ENCODE measurements around the gene GAS6. TPM values are rescaled to one million over a fixed set of nuclear protein-coding genes. Genes with fewer than 3 reads are reported as not detected.

Gene GAS6
- total RNA-seq, 4 donors from 2014 or later, result 132 to 392 (median 217) TPM

- Histone ChIP-seq H3K27me3 (no peaks in the 10 kb centered on the region), H3K4me3 (no peak overlapping the region), H3K9me3 (no peaks in the 10 kb centered on the region), H3K4me1 (peaks cover 8 to 91% (median 64%) of the 10 kb centered on the region in 3 donors), H3K36me3 (no peaks in the 10 kb centered on the region), H3K27ac (peak overlapping the region in 3 of 4 donors; percentile 73 to 80 (median 76))
- ATAC-seq, result no peak
- TF ChIP-seq CTCF (IDR thresholded peaks at IDR 0.05) (no peak), POLR2A (IDR thresholded peaks at IDR 0.05) (peak in 1 of 2 donors; percentile 4), EP300 (IDR thresholded peaks at IDR 0.05) (no peak), POLR2AphosphoS5 (IDR thresholded peaks at IDR 0.05) (no peak)
- 13 to 31% methylated on average over 6 to 8 of the region's 11 CpGs for WGBS, 2 donors (ENCODE audit: low coverage in 1 of 2)
Measured at GRCh38 chr13:113853518-113854237, 10.2 kb downstream of the GAS6 start.

- ATAC-seq, result no peak
- 43 to 74% methylated on average over 2 to 7 of the region's 22 CpGs for WGBS, 2 donors (ENCODE audit: low coverage in 1 of 2)
- Histone ChIP-seq H3K36me3 (no peaks in the 10 kb centered on the region), H3K4me1 (peaks cover 8 to 91% (median 67%) of the 10 kb centered on the region in 3 donors), H3K27me3 (no peaks in the 10 kb centered on the region), H3K9me3 (no peaks in the 10 kb centered on the region), H3K27ac (peak overlapping the region in 3 of 4 donors; percentile 73 to 80 (median 76)), H3K4me3 (no peak overlapping the region)
- no peak for TF ChIP-seq POLR2AphosphoS5 (IDR thresholded peaks at IDR 0.05)
- no peak for TF ChIP-seq EP300 (IDR thresholded peaks at IDR 0.05)
- no peak for TF ChIP-seq CTCF (IDR thresholded peaks at IDR 0.05)
- no peak for TF ChIP-seq POLR2A (IDR thresholded peaks at IDR 0.05)
Measured at GRCh38 chr13:113852536-113853517, 11.0 kb downstream of the GAS6 start.

DNA sequence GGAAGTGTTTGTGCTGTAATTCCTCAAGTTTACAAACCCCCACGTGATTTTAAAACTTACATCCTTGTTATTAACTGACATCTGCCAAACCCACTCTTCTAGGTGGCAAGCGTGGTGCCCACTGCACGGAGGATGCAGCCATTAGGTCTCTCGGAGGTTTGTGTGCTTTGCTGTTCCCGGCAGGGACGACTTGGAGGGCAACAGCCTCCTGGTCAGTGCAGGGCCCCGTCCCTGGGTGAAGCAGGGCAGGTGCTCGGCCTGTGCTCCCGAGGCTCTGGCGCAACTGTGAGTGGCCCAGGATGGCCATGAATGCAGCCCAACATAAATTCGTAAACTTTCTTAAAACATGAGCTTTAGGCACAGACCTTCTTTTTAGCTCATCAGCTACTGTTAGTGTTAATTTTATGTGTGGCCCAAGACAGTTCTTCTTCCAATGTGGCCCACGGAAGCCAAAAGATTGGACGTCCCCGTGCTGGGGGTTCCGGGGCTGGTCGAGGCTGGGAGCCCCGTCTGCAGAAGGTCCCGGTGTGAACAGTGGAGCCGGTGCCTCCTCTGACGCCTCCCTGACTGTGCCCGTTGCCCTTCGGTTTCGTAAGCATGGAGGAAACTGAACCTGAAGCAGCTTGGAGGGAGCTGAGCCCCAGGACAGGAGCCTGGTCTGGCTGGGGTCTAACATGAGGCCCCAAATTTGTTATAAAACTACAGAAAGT lies 11.9 kb downstream of the GAS6 start:
- ATAC-seq, result no peak
- H3K36me3 ChIP-seq, result peaks cover 0 to 3% of the 10 kb centered on the region in 2 donors
- peaks cover 8 to 91% (median 61%) of the 10 kb centered on the region in 3 donors for H3K4me1 ChIP-seq
- H3K27ac ChIP-seq, result peak overlapping the region in 3 of 4 donors; percentile 73 to 80 (median 76)
- no peaks in the 10 kb centered on the region for H3K9me3 ChIP-seq
- no peaks in the 10 kb centered on the region for H3K27me3 ChIP-seq
- TF ChIP-seq POLR2AphosphoS5 (IDR thresholded peaks at IDR 0.05) (no peak), POLR2A (IDR thresholded peaks at IDR 0.05) (no peak), EP300 (IDR thresholded peaks at IDR 0.05) (no peak), CTCF (IDR thresholded peaks at IDR 0.05) (no peak)
- H3K4me3 ChIP-seq, result no peak overlapping the region
- 55 to 76% methylated on average over 10 to 15 of the region's 23 CpGs for WGBS, 2 donors (ENCODE audit: low coverage in 1 of 2)

DNA sequence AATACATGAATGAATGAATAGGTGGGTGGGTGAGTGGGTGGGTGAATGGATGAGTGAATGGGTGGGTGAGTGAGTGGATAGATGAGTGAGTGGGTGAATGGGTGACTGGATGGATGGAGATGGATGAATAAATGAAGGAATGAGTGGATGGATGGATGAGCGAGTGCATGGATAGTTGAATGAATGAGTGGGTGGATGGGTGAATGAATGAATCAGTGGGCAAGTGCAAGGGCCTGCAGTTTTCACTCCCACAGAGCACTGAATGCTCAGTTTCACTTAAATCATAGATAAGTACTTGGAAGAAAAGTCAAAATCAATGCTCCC lies 12.4 kb downstream of the GAS6 start:
- no peak for ATAC-seq
- WGBS, 2 donors (ENCODE audit: low coverage in 1 of 2), result 83 to 100% methylated on average over 1 of the region's 1 CpG
- peak overlapping the region in 3 of 4 donors; percentile 73 to 80 (median 76) for H3K27ac ChIP-seq
- no peaks in the 10 kb centered on the region for H3K9me3 ChIP-seq
- H3K4me1 ChIP-seq, result peaks cover 8 to 91% (median 55%) of the 10 kb centered on the region in 3 donors
- H3K4me3 ChIP-seq, result no peak overlapping the region
- H3K27me3 ChIP-seq, result no peaks in the 10 kb centered on the region
- H3K36me3 ChIP-seq, result peaks cover 0 to 9% of the 10 kb centered on the region in 2 donors
- TF ChIP-seq EP300 (IDR thresholded peaks at IDR 0.05), result no peak
- TF ChIP-seq POLR2A (IDR thresholded peaks at IDR 0.05), result no peak

All from gastroesophageal sphincter (tissue), 4 donors.